SK-N-SH treated with all-trans-retinoic acid at 6 μM for 48 hours (cell line): ENCODE results near the gene THAP6.

Experiments used
- ATAC-seq: fragments of 200-7000 bp; cut with Tn5 transposase; 3 replicates; pipeline ENCODE4 v1.9.1; 2020; ENCODE audit warnings: mild to moderate bottlenecking, moderate library complexity
- ARNTL ChIP-seq: fragments of 450-650 bp; formaldehyde crosslinking; IDR thresholded peaks from 2 replicates; pipeline ENCODE4 v1.5.0; 2020; ENCODE audit warnings: low read depth, mild to moderate bottlenecking, moderate library complexity, borderline replicate concordance
- BACH2 ChIP-seq: fragments of 250-450 bp; sonication (Bioruptor Pico); IDR thresholded peaks from 2 replicates; pipeline ENCODE4 v1.9.0; 2021; ENCODE audit warnings: mild to moderate bottlenecking, borderline replicate concordance
- CSDC2 ChIP-seq: fragments of 250-450 bp; sonication (Bioruptor Pico); IDR thresholded peaks from 2 replicates; pipeline ENCODE4 v1.5.0; 2020; ENCODE audit warnings: mild to moderate bottlenecking, moderate library complexity
- ESRRG ChIP-seq: fragments of 250-450 bp; sonication (Bioruptor Pico); IDR thresholded peaks from 2 replicates; pipeline ENCODE4 v1.6.1; 2021; ENCODE audit warnings: mild to moderate bottlenecking
- GLIS3 ChIP-seq: fragments of 250-450 bp; sonication (Bioruptor Pico); IDR thresholded peaks from 2 replicates; pipeline ENCODE4 v1.5.0; 2020; ENCODE audit warnings: mild to moderate bottlenecking, moderate library complexity
- ISL1 ChIP-seq: fragments of 250-450 bp; sonication (Bioruptor Pico); IDR thresholded peaks from 2 replicates; pipeline ENCODE4 v2.1.2; 2022; ENCODE audit warnings: mild to moderate bottlenecking, moderate library complexity
- OSR1 ChIP-seq: fragments of 250-450 bp; sonication (Bioruptor Pico); IDR thresholded peaks from 2 replicates; pipeline ENCODE4 v1.8.0; 2022; ENCODE audit warnings: moderate library complexity, mild to moderate bottlenecking, inconsistent platforms
- PPARA ChIP-seq: fragments of 250-450 bp; sonication (Bioruptor Pico); IDR thresholded peaks from 2 replicates; pipeline ENCODE4 v1.5.0; 2020; ENCODE audit warnings: mild to moderate bottlenecking, borderline replicate concordance
- RARB ChIP-seq: fragments of 250-450 bp; sonication (Bioruptor Pico); IDR thresholded peaks from 2 replicates; pipeline ENCODE4 v1.8.0; 2021; ENCODE audit warnings: mild to moderate bottlenecking, moderate library complexity
- SNAI2 ChIP-seq: fragments of 250-450 bp; sonication (Bioruptor Pico); IDR thresholded peaks from 2 replicates; pipeline ENCODE4 v1.5.0; 2020; ENCODE audit warnings: mild to moderate bottlenecking, moderate library complexity
- TCF4 ChIP-seq: fragments of 250-450 bp; sonication (Bioruptor Pico); IDR thresholded peaks from 2 replicates; pipeline ENCODE4 v1.8.0; 2021; ENCODE audit warnings: mild to moderate bottlenecking, moderate library complexity, borderline replicate concordance
- TOX ChIP-seq: fragments of 250-450 bp; sonication (Bioruptor Pico); IDR thresholded peaks from 2 replicates; pipeline ENCODE4 v1.8.0; 2021; ENCODE audit warnings: mild to moderate bottlenecking, moderate library complexity, borderline replicate concordance
- ZFP30 ChIP-seq: fragments of 450-650 bp; formaldehyde crosslinking; IDR thresholded peaks from 2 replicates; pipeline ENCODE4 v1.5.0; 2022; ENCODE audit warnings: mild to moderate bottlenecking, moderate library complexity
- ZNF565 ChIP-seq: fragments of 450-650 bp; formaldehyde crosslinking; conservative IDR thresholded peaks from 2 replicates; pipeline ENCODE4 v1.5.0; 2020; ENCODE audit warnings: low read depth, mild to moderate bottlenecking, moderate library complexity
- ZNF70 ChIP-seq: fragments of 450-650 bp; formaldehyde crosslinking; IDR thresholded peaks from 2 replicates; pipeline ENCODE4 v1.5.0; 2020; ENCODE audit warnings: mild to moderate bottlenecking, moderate library complexity
- ZNF8 ChIP-seq: fragments of 450-650 bp; formaldehyde crosslinking; IDR thresholded peaks from 2 replicates; pipeline ENCODE4 v1.5.0; 2020; ENCODE audit warnings: mild to moderate bottlenecking, moderate library complexity
- TF ChIP-seq, protein P1 (sequence below): fragments of 250-450 bp; sonication (Bioruptor Pico); IDR thresholded peaks from 2 replicates; pipeline ENCODE4 v1.8.0; 2020; ENCODE audit warnings: mild to moderate bottlenecking, moderate library complexity, borderline replicate concordance
- TF ChIP-seq, protein P2 (sequence below): fragments of 250-450 bp; sonication (Bioruptor Pico); IDR thresholded peaks from 2 replicates; pipeline ENCODE4 v1.5.0; 2020; ENCODE audit warnings: mild to moderate bottlenecking, moderate library complexity
- TF ChIP-seq, protein P3 (sequence below): fragments of 250-450 bp; sonication (Bioruptor Pico); IDR thresholded peaks from 2 replicates; pipeline ENCODE4 v1.5.1; 2021; ENCODE audit warnings: mild to moderate bottlenecking, moderate library complexity
- TF ChIP-seq, protein P4 (sequence below): fragments of 250-450 bp; sonication (Bioruptor Pico); IDR thresholded peaks from 2 replicates; pipeline ENCODE4 v1.5.1; 2020; ENCODE audit warnings: low read depth, mild to moderate bottlenecking, moderate library complexity

THAP6 gene

DNA sequence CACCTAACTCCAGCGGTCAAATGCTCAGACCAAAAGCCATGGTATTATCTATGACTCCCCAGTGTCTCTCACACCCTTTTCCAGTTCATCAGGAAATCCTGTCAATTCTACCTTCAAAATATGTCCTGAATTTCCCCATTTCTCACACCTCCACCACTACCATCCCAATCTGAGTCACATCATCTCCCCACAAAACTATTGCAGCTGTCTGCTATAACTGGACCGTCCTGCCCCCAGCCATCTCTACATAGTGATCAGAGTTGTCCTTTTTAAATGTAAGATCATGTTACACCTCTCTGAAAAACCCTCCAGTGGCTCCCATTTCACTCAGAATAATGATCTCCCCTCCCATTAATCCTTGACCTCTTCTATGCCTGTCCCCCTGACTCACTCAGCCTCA, 34.7 kb downstream of the THAP6 start:
- TF ChIP-seq RARB (CRISPR knock-in tag) (no peak), ZNF565 (CRISPR knock-in tag) (no peak), ZNF8 (CRISPR knock-in tag) (no peak), SNAI2 (no peak), CSDC2 (CRISPR knock-in tag) (no peak), BACH2 (CRISPR knock-in tag) (no peak), TOX (CRISPR knock-in tag) (no peak), ARNTL (CRISPR knock-in tag) (no peak), OSR1 (CRISPR knock-in tag) (no peak), ZNF70 (CRISPR knock-in tag) (no peak), PPARA (CRISPR knock-in tag) (no peak), ISL1 (CRISPR knock-in tag) (no peak), ZFP30 (CRISPR knock-in tag) (no peak), TCF4 (CRISPR knock-in tag) (no peak), GLIS3 (CRISPR knock-in tag) (no peak)
- TF ChIP-seq, protein P1, sequence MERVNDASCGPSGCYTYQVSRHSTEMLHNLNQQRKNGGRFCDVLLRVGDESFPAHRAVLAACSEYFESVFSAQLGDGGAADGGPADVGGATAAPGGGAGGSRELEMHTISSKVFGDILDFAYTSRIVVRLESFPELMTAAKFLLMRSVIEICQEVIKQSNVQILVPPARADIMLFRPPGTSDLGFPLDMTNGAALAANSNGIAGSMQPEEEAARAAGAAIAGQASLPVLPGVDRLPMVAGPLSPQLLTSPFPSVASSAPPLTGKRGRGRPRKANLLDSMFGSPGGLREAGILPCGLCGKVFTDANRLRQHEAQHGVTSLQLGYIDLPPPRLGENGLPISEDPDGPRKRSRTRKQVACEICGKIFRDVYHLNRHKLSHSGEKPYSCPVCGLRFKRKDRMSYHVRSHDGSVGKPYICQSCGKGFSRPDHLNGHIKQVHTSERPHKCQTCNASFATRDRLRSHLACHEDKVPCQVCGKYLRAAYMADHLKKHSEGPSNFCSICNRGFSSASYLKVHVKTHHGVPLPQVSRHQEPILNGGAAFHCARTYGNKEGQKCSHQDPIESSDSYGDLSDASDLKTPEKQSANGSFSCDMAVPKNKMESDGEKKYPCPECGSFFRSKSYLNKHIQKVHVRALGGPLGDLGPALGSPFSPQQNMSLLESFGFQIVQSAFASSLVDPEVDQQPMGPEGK (CRISPR knock-in tag): no peak
- TF ChIP-seq, protein P2, sequence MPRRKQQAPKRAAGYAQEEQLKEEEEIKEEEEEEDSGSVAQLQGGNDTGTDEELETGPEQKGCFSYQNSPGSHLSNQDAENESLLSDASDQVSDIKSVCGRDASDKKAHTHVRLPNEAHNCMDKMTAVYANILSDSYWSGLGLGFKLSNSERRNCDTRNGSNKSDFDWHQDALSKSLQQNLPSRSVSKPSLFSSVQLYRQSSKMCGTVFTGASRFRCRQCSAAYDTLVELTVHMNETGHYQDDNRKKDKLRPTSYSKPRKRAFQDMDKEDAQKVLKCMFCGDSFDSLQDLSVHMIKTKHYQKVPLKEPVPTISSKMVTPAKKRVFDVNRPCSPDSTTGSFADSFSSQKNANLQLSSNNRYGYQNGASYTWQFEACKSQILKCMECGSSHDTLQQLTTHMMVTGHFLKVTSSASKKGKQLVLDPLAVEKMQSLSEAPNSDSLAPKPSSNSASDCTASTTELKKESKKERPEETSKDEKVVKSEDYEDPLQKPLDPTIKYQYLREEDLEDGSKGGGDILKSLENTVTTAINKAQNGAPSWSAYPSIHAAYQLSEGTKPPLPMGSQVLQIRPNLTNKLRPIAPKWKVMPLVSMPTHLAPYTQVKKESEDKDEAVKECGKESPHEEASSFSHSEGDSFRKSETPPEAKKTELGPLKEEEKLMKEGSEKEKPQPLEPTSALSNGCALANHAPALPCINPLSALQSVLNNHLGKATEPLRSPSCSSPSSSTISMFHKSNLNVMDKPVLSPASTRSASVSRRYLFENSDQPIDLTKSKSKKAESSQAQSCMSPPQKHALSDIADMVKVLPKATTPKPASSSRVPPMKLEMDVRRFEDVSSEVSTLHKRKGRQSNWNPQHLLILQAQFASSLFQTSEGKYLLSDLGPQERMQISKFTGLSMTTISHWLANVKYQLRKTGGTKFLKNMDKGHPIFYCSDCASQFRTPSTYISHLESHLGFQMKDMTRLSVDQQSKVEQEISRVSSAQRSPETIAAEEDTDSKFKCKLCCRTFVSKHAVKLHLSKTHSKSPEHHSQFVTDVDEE (CRISPR knock-in tag): no peak
- TF ChIP-seq, protein P3, sequence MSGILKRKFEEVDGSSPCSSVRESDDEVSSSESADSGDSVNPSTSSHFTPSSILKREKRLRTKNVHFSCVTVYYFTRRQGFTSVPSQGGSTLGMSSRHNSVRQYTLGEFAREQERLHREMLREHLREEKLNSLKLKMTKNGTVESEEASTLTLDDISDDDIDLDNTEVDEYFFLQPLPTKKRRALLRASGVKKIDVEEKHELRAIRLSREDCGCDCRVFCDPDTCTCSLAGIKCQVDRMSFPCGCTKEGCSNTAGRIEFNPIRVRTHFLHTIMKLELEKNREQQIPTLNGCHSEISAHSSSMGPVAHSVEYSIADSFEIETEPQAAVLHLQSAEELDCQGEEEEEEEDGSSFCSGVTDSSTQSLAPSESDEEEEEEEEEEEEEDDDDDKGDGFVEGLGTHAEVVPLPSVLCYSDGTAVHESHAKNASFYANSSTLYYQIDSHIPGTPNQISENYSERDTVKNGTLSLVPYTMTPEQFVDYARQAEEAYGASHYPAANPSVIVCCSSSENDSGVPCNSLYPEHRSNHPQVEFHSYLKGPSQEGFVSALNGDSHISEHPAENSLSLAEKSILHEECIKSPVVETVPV (CRISPR knock-in tag): no peak
- TF ChIP-seq, protein P4, sequence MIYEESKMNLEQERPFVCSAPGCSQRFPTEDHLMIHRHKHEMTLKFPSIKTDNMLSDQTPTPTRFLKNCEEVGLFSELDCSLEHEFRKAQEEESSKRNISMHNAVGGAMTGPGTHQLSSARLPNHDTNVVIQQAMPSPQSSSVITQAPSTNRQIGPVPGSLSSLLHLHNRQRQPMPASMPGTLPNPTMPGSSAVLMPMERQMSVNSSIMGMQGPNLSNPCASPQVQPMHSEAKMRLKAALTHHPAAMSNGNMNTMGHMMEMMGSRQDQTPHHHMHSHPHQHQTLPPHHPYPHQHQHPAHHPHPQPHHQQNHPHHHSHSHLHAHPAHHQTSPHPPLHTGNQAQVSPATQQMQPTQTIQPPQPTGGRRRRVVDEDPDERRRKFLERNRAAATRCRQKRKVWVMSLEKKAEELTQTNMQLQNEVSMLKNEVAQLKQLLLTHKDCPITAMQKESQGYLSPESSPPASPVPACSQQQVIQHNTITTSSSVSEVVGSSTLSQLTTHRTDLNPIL: no peak
- no peak for ATAC-seq

DNA sequence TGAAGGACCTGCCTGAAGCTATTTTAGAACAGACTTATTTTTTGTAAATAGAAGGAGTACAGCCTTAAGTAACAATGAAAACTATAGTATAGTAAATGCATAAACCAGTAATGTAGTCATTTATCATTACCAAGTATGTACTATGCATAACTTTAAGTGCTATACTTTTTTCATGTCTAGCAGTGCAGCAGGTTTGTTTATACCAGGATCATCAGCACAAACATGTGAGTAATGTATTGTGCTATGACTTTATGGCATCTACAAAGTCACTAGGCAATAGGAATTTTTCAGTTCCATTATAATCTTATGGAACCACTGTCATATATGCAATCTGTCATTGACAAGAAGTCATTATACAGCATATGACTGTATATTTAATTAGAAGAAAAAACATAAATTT, 38.2 kb downstream of the THAP6 start:
- TF ChIP-seq TOX (CRISPR knock-in tag): no peak
- no peak for TF ChIP-seq ZFP30 (CRISPR knock-in tag)
- TF ChIP-seq ESRRG: no peak
- TF ChIP-seq GLIS3 (CRISPR knock-in tag): no peak
- no peak for TF ChIP-seq ISL1 (CRISPR knock-in tag)
- no peak for TF ChIP-seq SNAI2
- TF ChIP-seq ZNF565 (CRISPR knock-in tag): no peak
- TF ChIP-seq, protein P2 (CRISPR knock-in tag): no peak
- TF ChIP-seq TCF4 (CRISPR knock-in tag): no peak
- TF ChIP-seq, all 23 proteins: peak for 0
- no peak for ATAC-seq
